Colonic mucosa (tissue), 4 donors: ENCODE data around the gene PPP3CA. TPM values are rescaled to one million over a fixed set of nuclear protein-coding genes. Genes with fewer than 3 reads are reported as not detected.
"Not testable (repeated sequence)": the region's sequence is repeated elsewhere in the genome, so short reads cannot be mapped to it uniquely, and the experiment has no call there.

Experiments used
- DNase-seq: peaks from one replicate; pipeline ENCODE4 v3.0.0-alpha.2; 2020
- H3K27ac ChIP-seq: fragments of 200-600 bp; one replicate; pipeline ENCODE4 v1.8.0; 2021
- H3K27me3 ChIP-seq: fragments of 200-600 bp; one replicate; pipeline ENCODE4 v1.8.0; 2021
- H3K36me3 ChIP-seq: fragments of 200-600 bp; one replicate; pipeline ENCODE4 v1.8.0; 2021
- H3K4me1 ChIP-seq: fragments of 200-600 bp; one replicate; pipeline ENCODE4 v1.8.0; 2021; ENCODE audit warnings: mild to moderate bottlenecking
- H3K4me3 ChIP-seq: fragments of 200-600 bp; one replicate; pipeline ENCODE4 v1.8.0; 2021
- H3K9ac ChIP-seq, 2 donors: one replicate each; pipeline ENCODE4 v1.7.0; 2013; ENCODE audit warnings: control low read depth in 2 of 2, low read depth in 2 of 2, low read length in 2 of 2
- H3K9me3 ChIP-seq: fragments of 200-600 bp; one replicate; pipeline ENCODE4 v1.8.0; 2021
- CTCF ChIP-seq: fragments of 200-600 bp; IDR thresholded peaks from one replicate; pipeline ENCODE4 v1.8.0; 2022; ENCODE audit warnings: antibody characterized with exemption, mild to moderate bottlenecking
- intact Hi-C: fragments of 100-400 bp; cut with DNase I; formaldehyde crosslinking; loops from one replicate; pipeline ENCODE4 v1.14.1; 2022
- total RNA-seq, 2 donors: library from RNA; stranded (reverse); fragmentation: NEBNext Ultra II Directional in 1 of 2; extraction: Animal tissue kit (Norgen Biotek cat#: 25700) in 1 of 2; gene quantifications; one replicate each; pipeline ENCODE4 v1.2.1, GENCODE V29; 2021
- donor health status: healthy.
- donor health status: DM: no; HTN: no; CAD: no.
- donor health status: DM: no; HTN: no; CAD: no.

The PPP3CA gene
- total RNA-seq, 2 donors from 2014 or later, result 34.5 to 43.9 TPM

GRCh38 chr4:101237773-101238172 lies 109.6 kb downstream of the PPP3CA start:
- Histone ChIP-seq H3K4me3 (no peak overlapping the region), H3K9ac (no peak overlapping the region), H3K27ac (no peak overlapping the region), H3K36me3 (no peaks in the 10 kb centered on the region), H3K27me3 (no peaks in the 10 kb centered on the region), H3K4me1 (no peaks in the 10 kb centered on the region), H3K9me3 (no peaks in the 10 kb centered on the region)
- no peak for TF ChIP-seq CTCF
- intact Hi-C loops, result no loop called here
- no peak for DNase-seq

GRCh38 chr4:101236097-101236496 lies 111.2 kb downstream of the PPP3CA start:
- H3K9ac ChIP-seq, result no peak overlapping the region
- DNase-seq, result no peak
- no peaks in the 10 kb centered on the region for H3K4me1 ChIP-seq
- intact Hi-C loops, result no loop called here
- H3K27me3 ChIP-seq, result no peaks in the 10 kb centered on the region
- H3K27ac ChIP-seq, result no peak overlapping the region
- no peaks in the 10 kb centered on the region for H3K9me3 ChIP-seq
- H3K4me3 ChIP-seq, result no peak overlapping the region
- no peak for TF ChIP-seq CTCF
- H3K36me3 ChIP-seq, result no peaks in the 10 kb centered on the region

- H3K27ac ChIP-seq, H3K9ac ChIP-seq, intact Hi-C loops, H3K4me3 ChIP-seq, DNase-seq, H3K4me1 ChIP-seq, H3K9me3 ChIP-seq, H3K27me3 ChIP-seq, H3K36me3 ChIP-seq: not testable (repeated sequence)
These were observed 113.2 kb downstream of the PPP3CA start for GRCh38 chr4:101234141-101234540.

GRCh38 chr4:101232074-101232776 lies 115.1 kb downstream of the PPP3CA start:
- H3K9ac ChIP-seq, result no peak overlapping the region
- no peak for DNase-seq
- no peaks in the 10 kb centered on the region for H3K4me1 ChIP-seq
- no peak overlapping the region for H3K4me3 ChIP-seq
- intact Hi-C loops, result no loop called here
- H3K27ac ChIP-seq, result no peak overlapping the region
- no peaks in the 10 kb centered on the region for H3K27me3 ChIP-seq
- TF ChIP-seq CTCF, result no peak
- no peaks in the 10 kb centered on the region for H3K36me3 ChIP-seq
- no peaks in the 10 kb centered on the region for H3K9me3 ChIP-seq

- no peaks in the 10 kb centered on the region for H3K36me3 ChIP-seq
- no peak overlapping the region for H3K9ac ChIP-seq
- no peak overlapping the region for H3K27ac ChIP-seq
- H3K27me3 ChIP-seq, result no peaks in the 10 kb centered on the region
- H3K9me3 ChIP-seq, result no peaks in the 10 kb centered on the region
- no peak for TF ChIP-seq CTCF
- no peak for DNase-seq
- intact Hi-C loops, result no loop called here
- H3K4me3 ChIP-seq, result no peak overlapping the region
- H3K4me1 ChIP-seq, result no peaks in the 10 kb centered on the region
These were observed 116.4 kb downstream of the PPP3CA start for GRCh38 chr4:101230801-101231426.

GRCh38 chr4:101229116-101229515 lies 118.2 kb downstream of the PPP3CA start:
- Histone ChIP-seq H3K9ac (no peak overlapping the region), H3K4me1 (no peaks in the 10 kb centered on the region), H3K9me3 (no peaks in the 10 kb centered on the region), H3K4me3 (no peak overlapping the region), H3K27ac (no peak overlapping the region), H3K36me3 (no peaks in the 10 kb centered on the region), H3K27me3 (no peaks in the 10 kb centered on the region)
- no peak for TF ChIP-seq CTCF
- no peak for DNase-seq
- intact Hi-C loops, result no loop called here
